MCF 10A (cell line): Measurements from ENCODE around the gene HIGD1C. TPM values are rescaled to one million over a fixed set of nuclear protein-coding genes. Genes with fewer than 3 reads are reported as not detected.
A peak's percentile ranks its signal among the peaks of the same experiment; 100 is the strongest.

Experiments used
- BruUV-seq: library from RNA; stranded (reverse); fragments of 400-500 nt; replicated peaks from 2 replicates; lab custom pipeline; 2021; lab: Mats Ljungman, UMichigan
- CTCF ChIA-PET: fragments of 300-600 bp; sonication (Branson Sonifier 250); formaldehyde crosslinking; extraction: SDS; loops from one replicate; lab custom pipeline; 2021; ENCODE audit warnings: antibody characterized with exemption, inconsistent platforms; lab: Yijun Ruan, JAX
- POLR2A ChIA-PET: fragments of 300-600, 350-650 bp; sonication (Branson Sonifier 250); formaldehyde crosslinking; extraction: SDS; loops from one replicate; lab custom pipeline; 2020; ENCODE audit warnings: antibody characterized with exemption, inconsistent platforms; lab: Yijun Ruan, JAX
- DNase-seq: peaks from one replicate; pipeline ENCODE4 v3.0.0-alpha.2; 2018; ENCODE audit not compliant: unreplicated experiment
- H3K27ac Mint-ChIP-seq: one replicate; pipeline ENCODE4 v1.8.0; 2022; ENCODE audit warnings: mild to moderate bottlenecking, low read depth, mixed read lengths; ENCODE audit not compliant: unreplicated experiment
- H3K27me3 Mint-ChIP-seq: one replicate; pipeline ENCODE4 v1.8.0; 2022; ENCODE audit warnings: mixed read lengths; ENCODE audit not compliant: insufficient read depth, unreplicated experiment
- H3K36me3 Mint-ChIP-seq: one replicate; pipeline ENCODE4 v1.8.0; 2022; ENCODE audit warnings: mild to moderate bottlenecking, moderate library complexity, mixed read lengths; ENCODE audit not compliant: insufficient read depth, unreplicated experiment
- H3K4me1 Mint-ChIP-seq: one replicate; pipeline ENCODE4 v1.8.0; 2022; ENCODE audit warnings: mixed read lengths; ENCODE audit not compliant: insufficient read depth, unreplicated experiment
- H3K4me3 Mint-ChIP-seq: one replicate; pipeline ENCODE4 v1.8.0; 2022; ENCODE audit warnings: mild to moderate bottlenecking, moderate library complexity, mixed read lengths; ENCODE audit not compliant: unreplicated experiment
- H3K9me3 Mint-ChIP-seq: one replicate; pipeline ENCODE4 v1.8.0; 2022; ENCODE audit warnings: mixed read lengths; ENCODE audit not compliant: unreplicated experiment
- intact Hi-C: fragments of 100-400 bp; cut with micrococcal nuclease; formaldehyde crosslinking; loops from 2 replicates; pipeline ENCODE4 v1.14.1; 2022
- total RNA-seq: library from RNA; stranded (reverse); gene quantifications from 2 replicates; pipeline ENCODE4 v1.2.3, GENCODE V29; 2022
- TF ChIP-seq, protein P1 (sequence below): fragments of 200-600 bp; IDR thresholded peaks from one replicate; pipeline ENCODE4 v1.8.0; 2022; ENCODE audit warnings: antibody characterized with exemption, mild to moderate bottlenecking; ENCODE audit not compliant: unreplicated experiment

The HIGD1C gene
- total RNA-seq, 1 experiment from 2014 or later, result not detected

DNA sequence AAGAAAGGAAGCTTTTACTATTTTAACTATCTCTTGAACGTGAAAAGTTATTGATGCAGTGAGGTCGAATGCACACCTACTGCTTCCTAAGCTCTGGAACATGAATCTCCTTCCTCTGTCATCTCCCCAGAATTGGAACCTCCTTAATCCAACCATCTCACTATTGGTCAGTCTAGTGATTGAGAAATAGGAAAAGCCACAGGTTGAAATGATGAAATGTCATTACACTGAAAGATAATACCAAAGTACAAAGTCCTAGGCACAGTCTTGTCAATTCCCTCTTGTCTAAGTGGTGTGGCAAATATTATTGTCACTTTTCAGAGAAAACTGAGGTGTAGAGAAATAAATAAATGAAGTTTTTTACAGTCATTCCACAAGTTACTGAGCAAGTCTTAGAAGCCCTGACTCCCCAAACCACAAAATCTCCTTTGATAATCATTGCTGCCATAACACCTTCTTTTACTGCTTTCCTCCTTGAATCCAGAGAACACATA is 19.5 kb upstream of the HIGD1C start:
- TF ChIP-seq, protein P1, sequence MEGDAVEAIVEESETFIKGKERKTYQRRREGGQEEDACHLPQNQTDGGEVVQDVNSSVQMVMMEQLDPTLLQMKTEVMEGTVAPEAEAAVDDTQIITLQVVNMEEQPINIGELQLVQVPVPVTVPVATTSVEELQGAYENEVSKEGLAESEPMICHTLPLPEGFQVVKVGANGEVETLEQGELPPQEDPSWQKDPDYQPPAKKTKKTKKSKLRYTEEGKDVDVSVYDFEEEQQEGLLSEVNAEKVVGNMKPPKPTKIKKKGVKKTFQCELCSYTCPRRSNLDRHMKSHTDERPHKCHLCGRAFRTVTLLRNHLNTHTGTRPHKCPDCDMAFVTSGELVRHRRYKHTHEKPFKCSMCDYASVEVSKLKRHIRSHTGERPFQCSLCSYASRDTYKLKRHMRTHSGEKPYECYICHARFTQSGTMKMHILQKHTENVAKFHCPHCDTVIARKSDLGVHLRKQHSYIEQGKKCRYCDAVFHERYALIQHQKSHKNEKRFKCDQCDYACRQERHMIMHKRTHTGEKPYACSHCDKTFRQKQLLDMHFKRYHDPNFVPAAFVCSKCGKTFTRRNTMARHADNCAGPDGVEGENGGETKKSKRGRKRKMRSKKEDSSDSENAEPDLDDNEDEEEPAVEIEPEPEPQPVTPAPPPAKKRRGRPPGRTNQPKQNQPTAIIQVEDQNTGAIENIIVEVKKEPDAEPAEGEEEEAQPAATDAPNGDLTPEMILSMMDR, result no peak
- intact Hi-C loops, result no loop called here
- POLR2A ChIA-PET, result interaction anchor here (0.6 to 1.2 kb wide), 8 partner anchors 8 to 145 kb away, joined by 3 to 7 read pairs (median 4); a partner anchor contains a TSS
- Mint-ChIP-seq H3K4me1 (peaks cover 41% of the 10 kb centered on the region), H3K27ac (peak overlapping the region; percentile 52), H3K27me3 (no peaks in the 10 kb centered on the region), H3K9me3 (no peaks in the 10 kb centered on the region), H3K4me3 (no peak overlapping the region), H3K36me3 (peaks cover 36% of the 10 kb centered on the region)
- peak; percentile 52 for DNase-seq
- CTCF ChIA-PET, result no interaction called here
- BruUV-seq, result no TSS peak

DNA sequence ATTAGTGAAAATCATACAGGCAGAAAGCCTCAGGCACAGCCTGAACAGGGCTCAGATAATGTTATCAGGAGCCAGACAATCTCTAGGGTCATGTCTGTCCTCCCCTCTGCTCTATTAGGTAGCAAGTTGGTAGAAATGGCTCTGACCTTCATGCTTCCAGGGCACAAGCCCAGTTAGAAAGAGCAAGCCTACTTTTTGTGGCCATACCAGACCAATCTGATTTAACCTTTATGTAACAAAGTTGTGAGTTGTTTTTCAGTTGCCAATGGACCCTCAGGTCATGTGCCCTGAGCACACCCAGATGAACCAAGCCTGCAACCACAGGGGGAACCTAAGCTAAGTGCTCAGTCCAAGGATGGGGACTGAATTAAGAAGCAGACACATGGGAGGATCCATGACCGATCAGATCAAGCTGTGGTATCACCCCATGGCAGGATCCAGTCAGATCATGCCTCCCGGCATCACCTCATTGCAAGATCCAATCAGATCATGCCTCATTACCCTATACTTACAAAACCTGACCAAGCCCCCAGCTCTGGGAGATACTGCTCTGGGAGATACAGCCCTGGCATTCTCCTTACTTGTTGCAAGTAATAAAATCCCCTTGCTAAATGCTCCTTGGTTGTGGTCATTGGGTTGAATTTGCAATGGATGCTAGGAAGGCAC is 18.8 kb upstream of the HIGD1C start:
- no TSS peak for BruUV-seq
- DNase-seq, result peak; percentile 16
- POLR2A ChIA-PET, result interaction anchor here (1.1 to 3.2 kb wide), 4 partner anchors 9 to 86 kb away, joined by 4 to 27 read pairs (median 4); a partner anchor contains a TSS
- CTCF ChIA-PET, result no interaction called here
- TF ChIP-seq, protein P1, result no peak
- Mint-ChIP-seq H3K36me3 (peaks cover 32% of the 10 kb centered on the region), H3K4me3 (no peak overlapping the region), H3K4me1 (peaks cover 37% of the 10 kb centered on the region), H3K9me3 (no peaks in the 10 kb centered on the region), H3K27me3 (no peaks in the 10 kb centered on the region), H3K27ac (peak overlapping the region; percentile 86)
- intact Hi-C loops, result no loop called here

DNA sequence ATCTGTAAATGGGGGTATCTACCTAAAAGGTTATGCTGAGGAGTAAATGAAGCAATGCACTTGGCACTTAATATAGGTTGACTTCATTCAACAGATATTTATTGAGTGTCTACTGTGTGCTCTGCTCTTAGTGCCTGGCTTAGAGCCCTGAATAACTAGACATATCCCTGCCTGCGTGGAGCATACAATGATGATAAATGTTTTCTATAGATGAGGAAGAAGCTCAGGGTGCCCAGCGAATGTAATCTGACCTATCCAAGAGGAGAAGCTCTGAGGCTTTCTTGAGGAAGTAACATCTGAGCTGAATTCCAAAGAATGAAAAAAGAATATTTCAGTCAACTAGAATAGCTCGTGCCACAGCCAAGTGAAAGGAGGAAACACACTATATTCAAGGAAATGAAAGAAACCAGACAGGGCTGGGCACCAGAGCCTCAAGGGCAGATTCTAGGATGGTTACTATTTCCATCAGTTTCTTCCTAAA is 17.9 kb upstream of the HIGD1C start:
- TF ChIP-seq, protein P1, result no peak
- BruUV-seq, result no TSS peak
- peaks cover 33% of the 10 kb centered on the region for H3K4me1 Mint-ChIP-seq
- H3K9me3 Mint-ChIP-seq, result no peaks in the 10 kb centered on the region
- POLR2A ChIA-PET, result interaction anchor here (1.1 to 3.2 kb wide), 4 partner anchors 10 to 86 kb away, joined by 4 to 27 read pairs (median 4); a partner anchor contains a TSS
- H3K27me3 Mint-ChIP-seq, result no peaks in the 10 kb centered on the region
- H3K27ac Mint-ChIP-seq, result peak overlapping the region; percentile 86
- no peak overlapping the region for H3K4me3 Mint-ChIP-seq
- intact Hi-C loops, result no loop called here
- CTCF ChIA-PET, result interaction anchor here (0.6 to 1.1 kb wide), 2 partner anchors 53 to 1638 kb away, joined by 3 to 4 read pairs; no protein-coding TSS in a partner anchor
- DNase-seq, result no peak
- H3K36me3 Mint-ChIP-seq, result peaks cover 30% of the 10 kb centered on the region

DNA sequence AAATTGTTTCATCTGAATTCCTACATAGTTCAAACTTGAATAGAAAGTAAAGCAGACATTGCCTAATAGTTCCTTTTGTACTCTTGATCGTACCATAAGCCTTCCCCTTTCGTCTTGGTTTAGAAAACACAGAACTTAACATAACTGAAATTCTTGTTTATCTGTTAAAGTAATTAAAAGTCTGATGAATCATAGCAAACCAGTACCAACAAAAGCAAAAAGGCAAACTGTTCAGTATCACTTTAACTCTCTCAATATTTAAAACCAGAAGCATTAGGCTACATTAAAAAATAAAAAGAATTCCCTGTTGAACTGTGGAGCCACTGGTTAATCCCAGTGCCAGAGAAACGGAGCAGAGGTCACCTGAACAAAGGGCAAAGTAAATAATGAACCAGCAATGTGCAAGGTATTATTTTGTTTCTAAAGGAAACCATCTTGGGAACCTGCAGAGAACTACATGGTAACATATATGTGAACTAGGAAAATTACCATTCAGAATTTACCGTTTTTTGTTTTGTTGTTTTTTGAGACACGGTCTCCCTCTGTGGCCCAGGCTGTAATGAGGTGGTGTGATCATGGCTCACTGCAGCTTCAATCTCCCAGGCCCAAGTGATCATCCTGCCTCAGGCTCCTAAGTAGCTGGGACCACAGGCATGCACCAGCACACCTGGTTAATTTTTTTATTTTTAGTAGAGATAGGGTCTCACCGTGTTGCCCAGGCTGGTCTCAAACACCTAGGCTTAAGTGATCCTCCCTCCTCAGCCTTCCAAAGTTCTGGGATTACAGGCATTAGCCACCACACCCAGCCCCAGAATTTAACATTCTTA is 17.1 kb upstream of the HIGD1C start:
- intact Hi-C loops, result no loop called here
- peak overlapping the region; percentile 86 for H3K27ac Mint-ChIP-seq
- H3K4me1 Mint-ChIP-seq, result peaks cover 33% of the 10 kb centered on the region
- H3K27me3 Mint-ChIP-seq, result no peaks in the 10 kb centered on the region
- TF ChIP-seq, protein P1, result no peak
- no peak overlapping the region for H3K4me3 Mint-ChIP-seq
- BruUV-seq, result no TSS peak
- CTCF ChIA-PET, result interaction anchor here (1.1 to 1.2 kb wide), 2 partner anchors 50 to 52 kb away, joined by 3 to 4 read pairs; no protein-coding TSS in a partner anchor
- POLR2A ChIA-PET, result interaction anchor here (0.7 to 3.2 kb wide), 3 partner anchors 11 to 50 kb away, joined by 3 to 27 read pairs (median 4); a partner anchor contains a TSS
- H3K9me3 Mint-ChIP-seq, result no peaks in the 10 kb centered on the region
- DNase-seq, result no peak
- H3K36me3 Mint-ChIP-seq, result peaks cover 22% of the 10 kb centered on the region
